Fibroblast of pulmonary artery (primary cell): ENCODE measurements around the gene AZGP1.
"Not testable (repeated sequence)": the region's sequence is repeated elsewhere in the genome, so short reads cannot be mapped to it uniquely, and the experiment has no call there.

Source experiments
- DNase-seq: peaks from one replicate; pipeline ENCODE4 v3.0.0-alpha.2; 2010; ENCODE audit warnings: low read depth
- H3K4me3 ChIP-seq: replicated peaks from 2 replicates; pipeline ENCODE4 v1.5.1; 2011; ENCODE audit warnings: low read depth, mild to moderate bottlenecking, control low read depth, low read length, moderate library complexity
- TF ChIP-seq, protein P1 (sequence below): IDR thresholded peaks from 2 replicates; pipeline ENCODE4 v1.5.1; 2011; ENCODE audit warnings: mild to moderate bottlenecking, control low read depth, low read length, inconsistent platforms; ENCODE audit errors: missing control alignments

Gene AZGP1

DNA sequence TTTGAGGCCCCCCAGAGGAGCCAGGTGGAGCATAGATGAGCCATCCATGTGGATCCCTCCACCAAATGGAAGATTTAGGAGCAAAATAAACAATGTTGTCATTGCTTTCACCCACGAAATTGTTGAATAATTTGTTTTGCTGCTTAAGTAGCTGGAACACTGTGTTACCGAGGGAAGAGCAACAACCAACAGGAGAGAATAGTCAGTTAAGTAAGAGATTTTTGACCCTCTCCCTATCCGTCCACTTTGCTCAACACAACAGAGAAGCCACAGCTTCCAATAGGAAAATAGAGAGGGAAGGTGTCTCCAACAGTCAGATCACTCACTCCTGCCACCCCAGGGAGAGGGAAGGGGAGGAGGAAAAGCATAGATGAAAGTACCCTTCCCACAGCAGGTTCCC, 35.7 kb upstream of the AZGP1 start:
- TF ChIP-seq, protein P1, sequence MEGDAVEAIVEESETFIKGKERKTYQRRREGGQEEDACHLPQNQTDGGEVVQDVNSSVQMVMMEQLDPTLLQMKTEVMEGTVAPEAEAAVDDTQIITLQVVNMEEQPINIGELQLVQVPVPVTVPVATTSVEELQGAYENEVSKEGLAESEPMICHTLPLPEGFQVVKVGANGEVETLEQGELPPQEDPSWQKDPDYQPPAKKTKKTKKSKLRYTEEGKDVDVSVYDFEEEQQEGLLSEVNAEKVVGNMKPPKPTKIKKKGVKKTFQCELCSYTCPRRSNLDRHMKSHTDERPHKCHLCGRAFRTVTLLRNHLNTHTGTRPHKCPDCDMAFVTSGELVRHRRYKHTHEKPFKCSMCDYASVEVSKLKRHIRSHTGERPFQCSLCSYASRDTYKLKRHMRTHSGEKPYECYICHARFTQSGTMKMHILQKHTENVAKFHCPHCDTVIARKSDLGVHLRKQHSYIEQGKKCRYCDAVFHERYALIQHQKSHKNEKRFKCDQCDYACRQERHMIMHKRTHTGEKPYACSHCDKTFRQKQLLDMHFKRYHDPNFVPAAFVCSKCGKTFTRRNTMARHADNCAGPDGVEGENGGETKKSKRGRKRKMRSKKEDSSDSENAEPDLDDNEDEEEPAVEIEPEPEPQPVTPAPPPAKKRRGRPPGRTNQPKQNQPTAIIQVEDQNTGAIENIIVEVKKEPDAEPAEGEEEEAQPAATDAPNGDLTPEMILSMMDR: no peak
- H3K4me3 ChIP-seq: no peak overlapping the region
- no peak for DNase-seq

- TF ChIP-seq, protein P1: no peak
- H3K4me3 ChIP-seq: no peak overlapping the region
- no peak for DNase-seq
Measured at GRCh38 chr7:100010901-100011300, 35.1 kb upstream of the AZGP1 start.

GRCh38 chr7:100009952-100010351, 34.1 kb upstream of the AZGP1 start:
- DNase-seq, H3K4me3 ChIP-seq: not testable (repeated sequence)

- TF ChIP-seq, protein P1: no peak
- DNase-seq: no peak
- no peak overlapping the region for H3K4me3 ChIP-seq
Measured at GRCh38 chr7:100008525-100008924, 32.7 kb upstream of the AZGP1 start.

DNA sequence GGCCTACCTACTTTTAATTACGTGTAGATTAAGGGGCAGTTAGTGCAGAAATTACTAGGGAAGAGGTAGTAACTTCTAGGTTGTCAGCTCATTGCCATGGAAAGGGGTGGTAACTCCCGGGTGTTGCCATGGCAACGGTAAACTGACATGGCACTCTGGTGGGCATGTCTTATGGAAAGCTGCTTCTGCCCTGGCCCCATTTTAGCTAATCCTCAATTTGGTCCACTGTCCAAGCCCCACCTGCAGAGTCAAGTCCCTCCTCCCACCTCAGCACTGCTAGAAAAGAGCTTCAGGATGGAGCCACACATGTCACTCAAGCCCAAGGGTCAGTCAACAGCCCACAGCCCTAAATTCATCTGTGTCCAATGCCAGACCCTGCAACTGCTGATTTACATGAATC, 32.1 kb upstream of the AZGP1 start:
- no peak overlapping the region for H3K4me3 ChIP-seq
- TF ChIP-seq, protein P1: no peak
- DNase-seq: no peak

GRCh38 chr7:100003711-100004661, 28.2 kb upstream of the AZGP1 start:
- no peak for DNase-seq
- H3K4me3 ChIP-seq: no peak overlapping the region
- TF ChIP-seq, protein P1: no peak

GRCh38 chr7:100000239-100000638, 24.4 kb upstream of the AZGP1 start:
- DNase-seq: no peak
- H3K4me3 ChIP-seq: no peak overlapping the region
- TF ChIP-seq, protein P1: no peak
